Measurements from ENCODE around the gene MTHFD1L.

GRCh38 chr6:150857062-150857944 lies 8.2 kb upstream of the MTHFD1L start:
- TF ChIP-seq CTCF (IDR thresholded peaks at IDR 0.05 in 8 of 11, conservative IDR thresholded peaks at IDR 0.05 in 3 of 11), result no peak
- TF ChIP-seq POLR2A (IDR thresholded peaks at IDR 0.05), result no peak
- TF ChIP-seq POLR2AphosphoS5 (IDR thresholded peaks at IDR 0.05), result no peak
